Heart left ventricle (tissue), 16 donors: ENCODE data around the gene WDR33. TPM values are rescaled to one million over a fixed set of nuclear protein-coding genes. Genes with fewer than 3 reads are reported as not detected.

Experiments used
- ATAC-seq, 4 donors: fragments of 200-7000 bp; cut with Tn5 transposase; one replicate each; pipeline ENCODE4 v1.9.1; 2020 to 2022; ENCODE audit warnings: moderate library complexity in 4 of 4, mild to moderate bottlenecking in 3 of 4, moderate number of reproducible peaks in 1 of 4
- DNase-seq, 5 donors: peaks; one replicate each; pipeline ENCODE4 v3.0.0-alpha.2; 2020
- H3K27ac ChIP-seq, 12 donors: fragments of 200-600 bp; sonication (generic) in 4 of 12; one replicate each; pipeline versions ENCODE4 v1.5.0 to v1.8.0; 2016 to 2022; ENCODE audit warnings: mild to moderate bottlenecking in 2 of 12
- H3K27me3 ChIP-seq, 9 donors: fragments of 200-600 bp; sonication (generic) in 2 of 9; one replicate each; pipeline versions ENCODE4 v1.5.1 to v1.8.0; 2016 to 2022; ENCODE audit warnings: mild to moderate bottlenecking in 3 of 9
- H3K36me3 ChIP-seq, 9 donors: fragments of 200-600 bp; sonication (generic) in 2 of 9; one replicate each; pipeline versions ENCODE4 v1.5.0 to v1.8.0; 2018 to 2022; ENCODE audit warnings: mild to moderate bottlenecking in 2 of 9
- H3K4me1 ChIP-seq, 12 donors: fragments of 200-600 bp; sonication (generic) in 4 of 12; one replicate each; pipeline versions ENCODE4 v1.5.0 to v1.8.0; 2016 to 2022; ENCODE audit warnings: mild to moderate bottlenecking in 3 of 12
- H3K4me3 ChIP-seq, 12 donors: fragments of 200-600 bp; sonication (generic) in 4 of 12; one replicate each; pipeline versions ENCODE4 v1.5.0 to v1.8.0; 2017 to 2022; ENCODE audit warnings: mild to moderate bottlenecking in 9 of 12, moderate library complexity in 4 of 12
- H3K9me3 ChIP-seq, 12 donors: fragments of 200-600 bp; sonication (generic) in 4 of 12; one replicate each; pipeline versions ENCODE4 v1.5.0 to v1.8.0; 2016 to 2022; ENCODE audit warnings: mild to moderate bottlenecking in 1 of 12
- POLR2A ChIP-seq, 2 donors: fragments of 450-650 bp; IDR thresholded peaks; one replicate each; pipeline ENCODE4 v1.6.1; 2017; ENCODE audit warnings: antibody characterized with exemption in 2 of 2, mild to moderate bottlenecking in 2 of 2, moderate library complexity in 2 of 2
- WGBS, 4 donors: extraction: QIAGEN DNeasy Blood & Tissue Kit in 2 of 4; methylation state at CpG; one replicate each; pipeline versions ENCODE4 v1.1.5 to v1.1.7; 2013 to 2018; 5-methylcytosine and 5-hydroxymethylcytosine counted together
- intact Hi-C, 10 donors: fragments of 100-400 bp; cut with DNase I; formaldehyde crosslinking; loops; one replicate each; pipeline versions ENCODE4 v1.11.1 to v1.14.2; 2022
- polyA plus RNA-seq, 2 donors: library from polyadenylated mRNA; stranded (reverse); fragments of 200-250 nt; gene quantifications; one replicate each; pipeline ENCODE4 v1.2.3, GENCODE V29; 2013
- total RNA-seq, 9 donors: library from RNA; depleted of rRNA in 2 of 9; stranded (reverse); fragments of >200 nt in 2 of 9; fragmentation: NEBNext Ultra II Directional in 3 of 9; extraction: Animal tissue kit (Norgen Biotek cat#: 25700) in 3 of 9; gene quantifications; one replicate each; pipeline versions ENCODE4 v1.1.0 to v1.2.4, GENCODE V29; 2016 to 2023
- TF ChIP-seq, protein P1 (sequence below), 12 donors: fragments of 200-600 bp; sonication (generic) in 4 of 12; IDR thresholded peaks; one replicate each; pipeline versions ENCODE4 v1.5.0 to v1.8.0; 2018 to 2022; ENCODE audit warnings: antibody characterized with exemption in 12 of 12, mild to moderate bottlenecking in 5 of 12
- donor health status: ischemic (EF 13 %, LVEDD 7.1; RV severe dilation, severe dysfunction).
- donor health status: healthy with polysubstance abuse.
- donor health status: DM: no; HTN: yes; CAD: no.
- donor health status: DM: no; HTN: no; CAD: no.
- donor health status: ischemic (EF 25% LVEDD 6.9; RV normal size, moderate dysfunction).
- donor health status: ischemic (EF 25% LVEDD 5.7; RV mildly dilated, moderate dysfunction).
- donor health status: healthy.
- donor health status: DM: yes; HTN: yes; CAD: no.
- donor health status: ischemic (EF 35%, LVEDD 5.7; RV mildly dilated, moderate dysfunction).
- donor health status: nonischemic (EF 11% LVEDD 7.7; RV severe dilation, severe dysfunction).
- donor health status: DM: yes; HTN: yes; CAD: no.
- donor health status: PGD.
- donor health status: ischemic (EF 29% LVEDD 5.4; RV normal size, mild dysfunction).
- donor health status: nonischemic (EF 23%, LVEDD 6.1; RV moderate dilation, normal function).

The WDR33 gene
- total and polyA plus RNA-seq, 11 donors, result 15.4 to 49.9 (median 41.1) TPM

GRCh38 chr2:127721311-127721977 is 89.5 kb downstream of the WDR33 start:
- intact Hi-C loops, result no loop called here
- Histone ChIP-seq H3K27me3 (no peaks in the 10 kb centered on the region), H3K4me3 (no peak overlapping the region), H3K27ac (peak overlapping the region in 8 of 12 donors; percentile 35 to 78 (median 66)), H3K4me1 (peaks cover 0 to 31% (median 6%) of the 10 kb centered on the region in 12 donors), H3K9me3 (no peaks in the 10 kb centered on the region), H3K36me3 (peaks cover 0 to 78% (median 64%) of the 10 kb centered on the region in 9 donors)
- DNase-seq (no peak), ATAC-seq (no peak)
- 85 to 91% (median 88%) methylated on average over 6 of the region's 6 CpGs for WGBS, 4 donors
- TF ChIP-seq, protein P1, sequence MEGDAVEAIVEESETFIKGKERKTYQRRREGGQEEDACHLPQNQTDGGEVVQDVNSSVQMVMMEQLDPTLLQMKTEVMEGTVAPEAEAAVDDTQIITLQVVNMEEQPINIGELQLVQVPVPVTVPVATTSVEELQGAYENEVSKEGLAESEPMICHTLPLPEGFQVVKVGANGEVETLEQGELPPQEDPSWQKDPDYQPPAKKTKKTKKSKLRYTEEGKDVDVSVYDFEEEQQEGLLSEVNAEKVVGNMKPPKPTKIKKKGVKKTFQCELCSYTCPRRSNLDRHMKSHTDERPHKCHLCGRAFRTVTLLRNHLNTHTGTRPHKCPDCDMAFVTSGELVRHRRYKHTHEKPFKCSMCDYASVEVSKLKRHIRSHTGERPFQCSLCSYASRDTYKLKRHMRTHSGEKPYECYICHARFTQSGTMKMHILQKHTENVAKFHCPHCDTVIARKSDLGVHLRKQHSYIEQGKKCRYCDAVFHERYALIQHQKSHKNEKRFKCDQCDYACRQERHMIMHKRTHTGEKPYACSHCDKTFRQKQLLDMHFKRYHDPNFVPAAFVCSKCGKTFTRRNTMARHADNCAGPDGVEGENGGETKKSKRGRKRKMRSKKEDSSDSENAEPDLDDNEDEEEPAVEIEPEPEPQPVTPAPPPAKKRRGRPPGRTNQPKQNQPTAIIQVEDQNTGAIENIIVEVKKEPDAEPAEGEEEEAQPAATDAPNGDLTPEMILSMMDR (IDR thresholded peaks at IDR 0.05), result no peak
- no peak for TF ChIP-seq POLR2A (IDR thresholded peaks at IDR 0.05)

GRCh38 chr2:127719301-127720218 is 91.4 kb downstream of the WDR33 start:
- ATAC-seq, result peak in 1 of 4 donors; percentile 30
- intact Hi-C loops, result no loop called here
- TF ChIP-seq, protein P1 (IDR thresholded peaks at IDR 0.05), result no peak
- TF ChIP-seq POLR2A (IDR thresholded peaks at IDR 0.05), result no peak
- Histone ChIP-seq H3K27ac (peak overlapping the region in 2 of 12 donors; percentile 9 to 12), H3K9me3 (no peaks in the 10 kb centered on the region), H3K36me3 (peaks cover 0 to 88% (median 77%) of the 10 kb centered on the region in 9 donors), H3K4me1 (peaks cover 0 to 26% (median 3%) of the 10 kb centered on the region in 12 donors), H3K4me3 (no peak overlapping the region), H3K27me3 (no peaks in the 10 kb centered on the region)
- WGBS, 4 donors, result 90 to 97% (median 97%) methylated on average over 7 to 13 of the region's 13 CpGs
- DNase-seq, result no peak

GRCh38 chr2:127718271-127718670 is 92.7 kb downstream of the WDR33 start:
- no peak for TF ChIP-seq POLR2A (IDR thresholded peaks at IDR 0.05)
- TF ChIP-seq, protein P1 (IDR thresholded peaks at IDR 0.05), result no peak
- no peak for DNase-seq
- intact Hi-C loops, result no loop called here
- Histone ChIP-seq H3K9me3 (no peaks in the 10 kb centered on the region), H3K4me3 (no peak overlapping the region), H3K27me3 (no peaks in the 10 kb centered on the region), H3K4me1 (peaks cover 0 to 15% (median under 1%) of the 10 kb centered on the region in 12 donors), H3K36me3 (peaks cover 0 to 90% (median 77%) of the 10 kb centered on the region in 9 donors), H3K27ac (no peak overlapping the region)
- WGBS, 4 donors, result 95 to 97% (median 96%) methylated on average over 4 of the region's 4 CpGs
- no peak for ATAC-seq
